Limb (tissue), 2 donors: ENCODE data around the gene HOXA6.

Experiments
- DNase-seq, 2 donors: peaks; one replicate each; pipeline ENCODE4 v3.0.0-alpha.2; 2016; ENCODE audit errors: extremely low spot score in 2 of 2

HOXA6 gene

GRCh38 chr7:27124902-27125689, 22.5 kb downstream of the HOXA6 start:
- DNase-seq = peak in 1 of 2 donors; percentile 31

GRCh38 chr7:27124096-27124901, 23.3 kb downstream of the HOXA6 start:
- peak in 1 of 2 donors; percentile 73 for DNase-seq

GRCh38 chr7:27123477-27124053, 24.0 kb downstream of the HOXA6 start:
- DNase-seq = peak in 1 of 2 donors; percentile 57

- peak in 1 of 2 donors; percentile 71 for DNase-seq
Observed at GRCh38 chr7:27123007-27123476, 24.5 kb downstream of the HOXA6 start.

GRCh38 chr7:27122077-27122910, 25.3 kb downstream of the HOXA6 start:
- DNase-seq = peak in 1 of 2 donors; percentile 63

GRCh38 chr7:27121684-27122076, 25.9 kb downstream of the HOXA6 start:
- DNase-seq = no peak

- peak in 1 of 2 donors; percentile 16 for DNase-seq
Observed at GRCh38 chr7:27119412-27119911, 28.1 kb downstream of the HOXA6 start.

GRCh38 chr7:27118580-27118979, 29.0 kb downstream of the HOXA6 start:
- peak in 1 of 2 donors; percentile 38 for DNase-seq

GRCh38 chr7:27117887-27118491, 29.6 kb downstream of the HOXA6 start:
- DNase-seq = peak in 1 of 2 donors; percentile 55

- DNase-seq = peak in 1 of 2 donors; percentile 55
Observed at GRCh38 chr7:27116962-27117886, 30.4 kb downstream of the HOXA6 start.

- peak in 1 of 2 donors; percentile 67 for DNase-seq
Observed at GRCh38 chr7:27116031-27116961, 31.3 kb downstream of the HOXA6 start.

- DNase-seq = peak in 1 of 2 donors; percentile 70
Observed at GRCh38 chr7:27115221-27116026, 32.1 kb downstream of the HOXA6 start.

- no peak for DNase-seq
Observed at GRCh38 chr7:27114881-27115220, 32.7 kb downstream of the HOXA6 start.

- DNase-seq = peak in 1 of 2 donors; percentile 83
Observed at GRCh38 chr7:27113991-27114769, 33.4 kb downstream of the HOXA6 start.

- DNase-seq = peak; percentile 78 to 84
Observed at GRCh38 chr7:27112955-27113949, 34.3 kb downstream of the HOXA6 start.
